GM19239 (cell line): ENCODE results near the gene KLHL1.
A peak's percentile ranks its signal among the peaks of the same experiment; 100 is the strongest.

Experiments
- DNase-seq: peaks from one replicate; pipeline ENCODE4 v3.0.0; 2011; ENCODE audit warnings: low spot score; ENCODE audit not compliant: insufficient read length
- FAIRE-seq: peaks from 2 replicates; lab custom pipeline; 2011; peaks lifted over from hg19 to GRCh38; lab: Jason Lieb, UNC

KLHL1 gene

DNA sequence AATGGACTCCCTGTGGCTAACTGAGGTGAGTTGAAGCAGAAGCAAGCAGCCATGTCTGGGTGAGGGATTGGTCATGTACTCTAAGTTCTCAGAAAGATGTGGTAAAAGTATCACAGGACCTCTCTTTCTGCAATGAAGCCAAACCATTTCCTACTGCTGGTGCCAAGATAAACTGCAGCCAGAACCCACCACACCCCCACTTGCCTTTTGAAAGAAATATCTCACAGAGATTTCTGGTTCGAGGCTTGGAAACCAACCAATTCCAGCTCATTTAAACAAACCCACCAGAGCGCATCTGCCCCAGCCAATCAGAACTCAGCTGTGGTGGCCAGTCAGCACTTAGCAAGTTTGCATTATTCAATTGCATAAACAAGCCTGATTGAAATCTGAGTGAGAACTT, 205.2 kb downstream of the KLHL1 start:
- FAIRE-seq = no peak
- DNase-seq = no peak

DNA sequence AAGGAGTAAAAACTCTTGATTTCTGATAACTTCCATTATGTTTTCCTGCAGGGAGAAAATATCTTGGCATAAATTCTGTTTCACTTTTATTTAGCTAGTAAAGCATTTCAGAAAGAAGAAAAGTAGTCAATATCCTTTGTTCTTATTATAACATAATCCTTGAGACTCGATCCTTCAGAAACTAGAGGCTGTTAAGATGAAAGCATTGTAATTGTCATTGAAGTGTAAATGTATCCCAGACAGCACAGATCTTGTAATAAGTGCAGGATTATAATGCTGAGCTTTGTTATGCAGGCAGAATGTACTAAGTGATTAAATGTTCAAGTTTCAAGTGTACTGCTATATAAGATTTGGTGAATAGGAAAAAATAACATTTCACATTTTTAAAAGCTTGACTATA, 225.8 kb downstream of the KLHL1 start:
- DNase-seq (no peak), FAIRE-seq (no peak)

DNA sequence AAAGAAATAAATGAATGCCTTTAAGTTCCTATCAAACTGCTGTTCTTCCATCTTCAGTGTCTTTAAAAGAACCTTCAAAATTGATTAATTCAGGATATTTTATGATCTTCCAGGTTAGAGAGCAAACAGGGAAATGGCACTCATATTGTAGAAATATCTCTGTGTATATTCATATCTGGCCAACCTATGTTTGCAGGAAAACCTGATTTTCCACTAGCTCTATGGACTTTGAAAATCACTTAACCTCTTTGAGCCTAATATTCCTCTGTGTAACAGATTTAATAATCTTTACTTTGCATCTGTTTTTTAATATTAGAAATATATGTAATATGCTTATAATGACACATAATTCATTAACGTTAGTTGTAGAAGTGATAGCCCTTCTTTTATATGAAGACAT, 228.3 kb downstream of the KLHL1 start:
- DNase-seq (no peak), FAIRE-seq (no peak)

DNA sequence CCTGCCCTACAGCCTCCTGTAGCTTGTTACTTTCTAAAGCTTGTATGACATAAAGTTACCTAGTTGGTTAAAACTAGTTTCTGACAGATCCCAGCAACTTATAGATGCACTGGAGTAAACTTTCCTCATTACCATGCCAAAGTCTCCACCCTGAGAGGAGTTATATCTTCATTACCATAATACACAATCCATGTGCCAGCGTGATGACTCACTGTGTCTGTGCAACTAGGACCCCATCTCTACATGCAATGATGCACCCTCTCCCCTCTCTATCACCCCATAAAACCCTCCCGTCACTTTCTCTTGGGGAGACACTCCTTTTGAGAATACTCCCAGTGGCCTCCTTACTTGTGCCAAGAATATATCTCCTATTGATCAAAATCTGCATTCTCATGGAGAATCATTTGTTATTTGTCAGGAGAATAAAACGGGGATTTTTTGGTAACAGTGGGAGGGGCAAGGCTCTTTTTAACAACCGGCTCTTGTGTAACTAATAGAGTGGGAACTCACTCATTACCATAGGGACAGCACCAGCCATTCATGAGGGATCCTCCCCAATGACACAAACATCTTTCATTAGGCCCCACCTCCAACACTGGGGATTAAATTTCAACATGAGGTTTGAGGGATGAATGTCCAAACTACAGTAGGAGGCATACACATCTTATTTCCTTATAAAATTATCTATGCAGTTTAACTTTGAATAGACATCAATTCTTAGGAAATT, 235.8 kb downstream of the KLHL1 start:
- DNase-seq = no peak
- no peak for FAIRE-seq

DNA sequence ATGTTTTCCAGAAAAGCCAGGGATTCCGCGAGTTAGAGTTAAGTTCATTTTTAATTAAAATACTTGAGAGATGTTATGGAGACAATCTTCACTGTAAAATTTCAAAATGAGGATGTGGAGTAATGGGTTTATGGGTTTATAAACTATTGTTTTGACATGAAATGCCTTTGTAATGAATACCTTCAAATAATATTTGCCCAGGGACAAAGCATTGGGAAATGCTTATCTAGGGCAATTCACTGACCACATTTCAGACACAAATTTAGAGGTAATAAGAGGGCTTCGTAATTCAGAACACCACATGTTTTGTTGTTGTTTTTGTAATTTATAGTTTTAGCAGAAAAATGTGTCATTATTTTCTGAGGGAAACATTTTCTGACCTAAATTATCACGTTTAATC, 241.7 kb downstream of the KLHL1 start:
- DNase-seq (no peak), FAIRE-seq (no peak)

DNA sequence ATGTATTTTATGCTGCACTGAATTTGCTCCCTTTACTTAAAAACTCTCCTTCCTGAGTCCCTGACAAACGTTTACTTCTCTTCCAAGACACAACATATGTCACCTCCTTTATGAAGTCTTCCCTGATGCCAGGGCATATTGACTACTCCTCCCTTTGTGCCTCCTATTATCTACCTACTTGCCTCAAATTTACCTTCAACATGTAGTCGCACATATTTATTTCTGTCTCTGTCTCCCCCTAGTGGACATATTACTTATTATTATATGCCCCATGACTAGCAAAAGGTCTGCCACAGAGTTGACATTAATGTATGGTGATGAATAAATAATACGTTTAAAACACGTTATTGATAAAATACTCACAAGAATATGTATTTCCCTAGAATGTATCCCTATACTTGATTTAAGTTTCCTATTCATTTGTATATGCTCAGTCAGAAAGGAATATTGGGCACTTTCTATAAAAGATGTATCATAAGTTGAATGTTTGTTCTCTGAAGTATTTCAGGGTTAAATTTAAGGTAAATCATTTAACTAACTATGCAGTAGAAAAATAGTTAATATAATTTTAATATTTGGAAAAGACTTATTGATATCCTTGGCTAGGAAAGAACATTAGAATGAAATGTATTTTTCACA, 250.9 kb downstream of the KLHL1 start:
- FAIRE-seq = peak; percentile 64
- no peak for DNase-seq

DNA sequence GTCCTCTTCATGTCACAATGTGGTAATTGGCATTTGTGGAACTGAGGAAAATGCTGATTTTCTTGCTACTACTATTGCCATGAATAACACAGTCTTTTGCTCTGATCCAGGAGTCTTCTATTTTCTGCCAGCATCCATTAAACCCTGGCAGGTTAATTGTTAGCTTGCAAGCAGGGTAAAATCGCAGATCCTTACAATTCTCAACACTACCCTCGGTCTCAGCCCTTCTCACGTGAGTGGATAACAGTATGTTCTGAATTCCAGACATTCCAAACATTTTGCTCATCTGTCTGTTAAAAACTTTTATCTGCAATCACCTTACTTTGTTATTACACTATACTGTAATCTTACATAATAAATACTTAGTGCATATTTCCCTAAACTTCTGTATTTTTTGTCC, 251.9 kb downstream of the KLHL1 start:
- no peak for DNase-seq
- no peak for FAIRE-seq

DNA sequence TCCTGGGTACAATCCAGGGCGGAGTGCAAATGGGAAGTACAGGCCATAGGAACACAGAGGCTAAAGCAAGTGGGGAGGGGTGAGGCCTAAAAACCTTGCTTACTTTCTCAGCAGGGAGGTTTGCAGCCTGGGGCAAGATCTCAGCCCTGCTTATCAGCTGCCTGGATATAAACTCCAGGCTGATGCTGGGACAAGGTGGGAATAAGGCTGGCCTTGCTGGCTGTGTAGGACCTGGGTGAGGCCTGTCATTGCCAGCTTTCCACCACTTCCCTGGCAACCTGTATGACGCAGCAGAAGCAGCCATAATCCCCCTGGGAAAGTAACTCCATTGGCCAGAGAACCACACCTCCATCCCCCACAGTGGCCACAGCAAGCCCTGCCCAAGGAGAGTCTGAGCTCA, 279.7 kb downstream of the KLHL1 start:
- no peak for DNase-seq
- no peak for FAIRE-seq

DNA sequence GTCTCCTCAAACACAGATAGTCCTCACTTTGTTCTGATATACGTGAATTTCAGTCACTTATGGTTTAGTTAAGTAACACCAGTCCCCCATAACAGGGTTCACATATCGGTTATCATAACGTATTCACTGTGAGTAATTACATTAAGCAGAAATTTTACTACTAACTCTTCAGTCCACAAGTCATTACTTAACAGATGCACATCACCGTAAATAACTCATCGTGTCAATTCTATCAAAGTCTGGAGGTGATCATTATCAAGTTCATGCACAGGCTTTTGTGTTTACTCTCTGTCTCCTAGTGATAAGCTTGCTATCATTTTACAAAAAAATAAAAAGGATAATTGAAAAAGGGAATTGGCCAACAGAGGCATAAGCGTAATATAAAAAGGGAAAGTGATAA, 288.1 kb downstream of the KLHL1 start:
- DNase-seq (no peak), FAIRE-seq (no peak)

DNA sequence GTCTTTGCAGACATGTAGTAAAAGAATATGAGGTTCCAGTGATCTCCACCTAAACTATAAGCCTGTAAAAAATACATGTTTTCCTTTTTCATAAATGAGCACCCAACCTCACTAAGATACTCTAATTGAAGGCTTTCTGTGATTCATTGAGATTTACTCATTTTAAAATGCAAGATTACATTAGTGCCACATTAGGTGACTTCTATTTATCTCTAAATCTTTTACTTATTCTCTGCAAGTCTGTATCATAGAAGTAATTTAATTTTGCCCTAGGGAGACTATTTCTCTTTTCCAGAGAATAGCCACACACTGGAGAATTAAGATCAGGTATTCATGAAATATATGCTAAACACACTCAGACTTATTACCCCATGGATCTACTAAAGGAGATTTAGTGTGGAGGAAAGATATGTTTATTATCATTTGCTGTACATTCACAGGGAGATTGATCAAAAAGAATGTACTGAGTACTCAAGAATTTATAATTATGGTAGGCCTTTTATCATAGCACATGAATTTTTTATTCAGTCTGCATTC, 290.9 kb downstream of the KLHL1 start:
- no peak for FAIRE-seq

DNA sequence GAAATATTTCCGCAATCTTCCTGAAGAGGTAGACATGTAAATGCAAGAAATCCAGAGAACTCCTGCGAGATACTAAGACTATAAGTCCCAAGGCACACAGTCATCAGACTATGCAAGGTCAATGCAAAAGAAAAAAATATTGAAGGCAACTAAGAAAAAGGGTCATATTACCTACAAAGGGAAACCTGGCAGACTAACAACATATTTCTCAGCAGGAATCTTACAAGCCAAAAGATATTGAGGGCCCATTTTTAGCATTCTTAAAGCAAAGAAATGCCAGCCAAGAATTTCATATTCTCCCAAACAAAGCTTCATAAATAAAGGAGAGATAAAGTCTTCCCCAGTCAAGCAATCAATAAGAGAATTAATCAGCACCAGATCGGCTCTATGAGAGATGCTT, 299.1 kb downstream of the KLHL1 start:
- DNase-seq (no peak), FAIRE-seq (no peak)

More for the DNA sequence above, 290.9 kb downstream of the KLHL1 start:
- DNase-seq = no peak

DNA sequence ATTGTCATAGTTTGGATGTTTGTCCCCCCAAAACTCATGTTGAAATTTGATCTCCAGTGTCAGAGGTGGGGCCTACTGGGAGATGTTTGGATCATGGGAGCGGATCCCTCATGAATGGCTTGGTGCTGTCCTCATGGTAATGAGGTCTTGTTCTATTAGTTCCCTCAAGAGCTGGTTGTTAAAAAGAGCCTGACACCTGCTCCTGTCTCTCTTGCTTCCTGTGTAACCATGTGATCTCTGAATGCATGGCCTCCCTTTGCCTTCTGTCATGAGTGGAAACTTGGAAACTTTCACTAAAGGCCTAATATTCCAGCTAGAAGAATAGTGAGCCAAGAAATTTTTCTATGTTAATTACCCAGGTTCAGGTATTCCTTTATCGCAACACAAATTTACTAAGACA, 312.0 kb downstream of the KLHL1 start:
- no peak for FAIRE-seq
- DNase-seq = no peak

DNA sequence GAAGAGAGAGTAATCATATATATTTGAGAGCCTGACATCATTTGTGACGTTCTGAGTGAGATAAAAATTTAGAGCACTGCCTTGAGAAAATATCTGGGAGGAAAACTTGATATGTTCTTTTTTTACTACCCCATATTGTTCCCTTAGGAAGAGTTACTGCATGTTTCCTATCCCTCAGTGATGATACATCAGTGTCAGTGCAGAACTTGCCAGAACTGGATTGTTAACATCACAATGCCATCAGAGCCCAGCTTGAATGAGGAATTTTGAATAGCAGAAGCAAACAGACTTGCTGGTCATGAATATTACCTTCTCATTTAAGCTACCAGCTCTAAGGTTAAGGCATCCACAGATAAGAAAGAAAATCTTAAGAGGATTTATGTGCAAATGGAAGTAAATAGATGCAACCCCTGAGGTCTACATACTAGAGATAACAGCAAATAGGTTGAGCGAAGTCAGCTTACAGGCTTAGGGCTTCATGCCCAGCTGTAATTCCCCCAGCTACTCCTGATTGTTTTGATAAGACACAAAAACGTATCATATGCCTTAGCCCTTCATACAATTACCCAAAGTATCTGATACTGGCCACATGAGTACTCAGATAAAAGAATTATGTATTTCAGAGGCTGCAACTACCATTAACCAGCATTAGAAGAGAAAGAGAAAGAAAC, 314.3 kb downstream of the KLHL1 start:
- DNase-seq = no peak
- FAIRE-seq = no peak

DNA sequence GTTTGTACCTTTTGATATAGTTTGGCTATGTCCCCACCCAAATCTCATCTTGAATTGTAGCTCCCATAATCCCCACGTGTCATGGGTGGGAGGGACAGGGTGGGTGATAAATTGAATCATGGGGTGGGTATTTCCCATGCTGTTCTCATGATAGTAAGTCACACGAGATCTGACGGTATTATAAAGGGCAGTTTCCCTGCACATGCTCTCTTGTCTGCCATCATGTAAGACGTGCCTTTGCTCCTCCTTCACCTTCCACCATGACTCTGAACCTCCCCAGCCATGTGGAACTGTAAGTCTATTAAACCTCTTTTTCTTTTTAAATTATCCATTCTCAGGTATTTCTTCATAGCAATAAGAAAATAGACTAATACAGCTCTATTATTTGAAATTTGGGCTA, 331.3 kb downstream of the KLHL1 start:
- DNase-seq (no peak), FAIRE-seq (no peak)

DNA sequence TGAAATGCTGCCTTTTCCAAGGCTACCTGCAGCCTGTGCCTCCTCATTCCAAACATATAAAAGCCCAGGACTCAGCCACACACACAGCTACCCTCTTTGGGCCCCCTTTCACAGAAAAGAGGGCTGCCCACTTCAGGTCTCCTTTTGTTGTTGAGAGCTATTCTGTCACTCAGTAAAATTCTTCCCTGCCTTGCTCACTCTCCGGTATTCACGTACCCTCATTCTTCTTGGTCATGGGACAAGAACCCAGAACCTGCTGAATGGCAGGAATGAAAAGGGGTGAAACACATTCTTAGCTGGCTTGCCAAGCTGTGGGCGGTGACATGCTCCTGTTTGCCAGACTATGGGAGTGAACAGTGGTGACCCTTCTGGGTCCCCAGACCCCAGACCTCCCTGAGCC, 338.6 kb downstream of the KLHL1 start:
- DNase-seq (no peak), FAIRE-seq (no peak)

DNA sequence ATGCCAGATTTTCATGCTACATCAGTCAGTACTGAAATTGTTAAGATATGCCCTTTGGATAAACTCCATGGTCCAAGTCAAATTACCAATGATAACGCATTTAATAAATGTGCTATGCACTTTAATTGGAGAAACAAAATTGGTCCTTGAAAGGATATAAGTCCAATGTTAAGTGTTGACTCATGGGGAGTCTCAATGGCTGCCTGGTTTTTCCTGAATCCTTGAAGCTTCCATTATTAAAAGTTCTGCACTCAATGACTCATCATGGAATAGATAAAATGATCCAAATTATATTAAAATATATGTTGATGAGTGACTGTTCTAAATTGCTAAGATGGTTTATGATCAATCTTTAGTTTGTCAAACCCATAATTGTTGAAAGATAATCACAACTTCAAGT, 346.7 kb downstream of the KLHL1 start:
- FAIRE-seq (no peak), DNase-seq (no peak)

DNA sequence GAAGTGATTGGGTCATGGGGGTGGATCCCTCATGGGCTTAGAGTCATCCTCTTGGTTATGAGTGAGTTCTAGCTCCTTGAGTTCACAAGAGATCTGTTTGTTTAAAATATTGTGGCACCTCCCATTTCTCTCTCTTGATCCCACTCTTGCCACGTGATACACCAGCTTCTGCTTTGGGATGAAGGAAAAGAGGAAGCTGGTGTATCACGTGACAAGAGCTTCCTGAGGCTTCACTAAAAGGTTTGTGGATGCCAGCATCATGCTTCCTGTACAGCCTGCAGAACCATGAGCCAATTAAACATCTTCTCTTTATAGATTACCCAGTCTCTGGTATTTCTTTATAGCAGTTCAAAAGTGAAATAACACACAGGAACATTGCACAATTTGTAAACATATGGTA, 353.2 kb downstream of the KLHL1 start:
- FAIRE-seq = no peak
- DNase-seq = no peak

DNA sequence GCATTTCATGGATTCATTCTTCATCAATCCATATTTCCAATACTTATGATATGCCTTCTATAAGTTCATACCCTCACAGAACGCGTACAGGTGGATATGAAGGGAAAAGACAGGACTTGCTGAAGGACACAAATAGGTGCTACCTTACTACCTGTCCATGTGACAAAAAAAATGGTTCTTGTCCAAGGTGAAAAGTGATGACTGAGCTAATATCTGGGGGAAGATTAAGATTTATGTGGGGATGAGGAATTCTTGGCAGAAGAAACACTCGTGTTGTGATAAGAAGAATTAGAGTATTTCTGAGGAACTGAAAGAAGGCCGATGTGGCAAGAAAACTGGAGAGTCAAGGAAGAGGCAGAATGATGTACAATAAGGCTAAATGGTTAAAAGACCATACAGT, 357.0 kb downstream of the KLHL1 start:
- no peak for DNase-seq
- FAIRE-seq = no peak

DNA sequence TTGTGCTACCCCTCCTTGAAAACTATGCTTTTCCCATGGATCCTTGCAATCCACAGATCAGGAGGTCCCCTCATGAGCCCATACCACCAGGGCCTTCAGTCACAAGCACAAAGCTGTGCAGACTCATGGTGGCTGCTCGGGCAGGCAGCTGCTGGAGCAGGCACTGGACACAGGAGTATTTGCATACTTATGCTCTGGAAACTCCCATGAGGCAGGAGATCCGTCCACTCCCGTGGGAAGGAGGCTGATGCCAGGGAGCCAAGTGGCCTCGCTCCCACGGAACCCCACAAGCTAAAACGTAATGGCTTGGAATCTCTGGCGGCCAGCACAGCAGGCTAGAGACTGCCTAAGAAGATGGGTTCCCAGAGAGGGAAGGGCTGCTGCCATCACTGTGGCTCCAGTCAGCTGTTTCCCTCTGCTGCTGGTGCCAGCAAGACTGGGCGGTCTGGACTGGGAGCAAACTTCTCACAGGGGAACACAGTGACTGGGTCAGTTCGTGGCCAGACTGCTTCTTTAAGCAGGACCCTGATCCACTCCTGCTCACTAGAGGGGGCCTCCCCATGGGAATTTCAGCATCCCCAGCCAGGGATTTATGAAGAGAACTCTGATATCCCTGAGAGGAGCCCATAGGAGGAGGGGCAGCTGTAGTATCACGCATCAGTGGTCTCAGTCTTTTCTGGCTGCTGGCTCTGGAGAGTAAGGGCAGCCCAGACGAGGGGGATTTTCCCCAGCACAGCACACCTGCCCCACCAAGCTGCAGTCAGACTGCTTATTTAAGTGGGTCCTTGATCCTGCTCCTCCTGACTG, 370.9 kb downstream of the KLHL1 start:
- no peak for DNase-seq
- no peak for FAIRE-seq

DNA sequence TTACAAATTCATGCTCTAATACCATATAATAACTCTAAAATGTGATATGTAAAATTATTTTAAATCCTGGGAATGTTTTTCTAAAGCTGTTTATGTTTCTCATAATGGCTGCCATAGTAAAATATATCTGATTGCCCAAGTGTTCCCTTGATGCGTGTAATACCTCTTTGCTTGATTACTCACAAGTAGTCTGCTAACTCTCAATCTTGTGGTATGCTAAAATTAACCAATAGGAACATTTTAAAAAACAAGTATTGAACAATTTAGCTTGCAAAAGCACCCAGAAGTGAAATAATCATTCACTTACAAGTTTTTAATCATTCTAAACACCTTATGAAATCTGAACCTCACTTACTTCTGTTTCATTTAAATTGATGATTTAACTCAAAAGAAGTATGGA, 386.6 kb downstream of the KLHL1 start:
- FAIRE-seq = no peak
- DNase-seq = no peak
